NCI-H524 (cell line): ENCODE data around the gene ORAI2.
"Not testable (repeated sequence)": the region's sequence is repeated elsewhere in the genome, so short reads cannot be mapped to it uniquely, and the experiment has no call there.

Source experiments
- DNase-seq, 2 experiments: peaks; one replicate each; lab custom pipeline; 2025; lab: John Stamatoyannopoulos, UW

Gene ORAI2

GRCh38 chr7:102503141-102503540 is 69.8 kb downstream of the ORAI2 start:
- not testable (repeated sequence) for DNase-seq

GRCh38 chr7:102505298-102506185 is 72.2 kb downstream of the ORAI2 start:
- DNase-seq: not testable (repeated sequence)
